ENCODE data around the gene DOCK9. TPM values are rescaled to one million over a fixed set of nuclear protein-coding genes. Genes with fewer than 3 reads are reported as not detected.

DOCK9 gene
- total RNA-seq, 2 experiments from 2014 or later, result 33.4 to 36.9 TPM

DNA sequence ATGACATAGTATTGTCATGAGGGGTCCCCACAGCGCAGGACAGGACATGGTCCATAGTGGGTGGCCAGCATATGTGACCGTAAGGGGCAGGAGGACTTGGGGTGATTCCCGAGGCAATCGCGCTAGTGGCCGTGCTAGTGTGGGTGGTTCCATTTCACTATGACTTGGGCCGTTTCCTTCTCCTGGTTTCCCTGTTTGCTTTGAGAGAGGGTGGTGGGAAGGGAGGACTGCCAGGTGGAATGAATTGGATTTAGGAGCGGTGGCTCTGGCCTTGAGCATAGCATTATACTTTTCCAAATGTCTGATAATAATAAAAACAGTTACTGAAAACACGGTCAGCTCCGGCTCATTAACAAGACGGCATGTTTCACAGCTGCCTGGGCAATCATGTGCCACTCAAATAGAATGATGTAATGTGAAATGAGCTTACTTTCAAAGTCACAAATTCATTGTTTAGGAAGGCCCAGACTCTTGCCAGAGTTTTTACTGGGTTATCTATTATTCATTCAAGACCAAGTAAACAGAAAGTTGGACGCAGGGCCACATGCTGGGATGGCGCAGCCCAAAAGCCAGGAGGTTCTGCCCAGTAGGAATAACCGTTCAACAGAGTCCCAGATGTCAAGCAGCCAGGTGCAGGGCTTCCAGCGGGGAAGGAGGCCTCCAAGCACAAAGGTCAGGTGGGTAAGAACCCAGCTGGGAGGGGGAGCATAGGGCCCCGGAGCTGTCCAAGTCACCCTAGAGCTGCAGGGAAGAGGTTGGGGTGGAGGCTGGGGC is 205.8 kb downstream of the DOCK9 start:
- ChIA-PET POLR2A (no interaction called here), CTCF (interaction anchor here (1.9 kb wide), 1 partner anchor 11 kb away, joined by 5 read pairs; no protein-coding TSS in a partner anchor)
- Mint-ChIP-seq H3K27ac (no peak overlapping the region), H3K4me3 (no peak overlapping the region), H3K9me3 (no peaks in the 10 kb centered on the region), H3K4me1 (ENCODE audit: low read depth) (no peaks in the 10 kb centered on the region), H3K27me3 (no peaks in the 10 kb centered on the region), H3K36me3 (ENCODE audit: low read depth) (no peaks in the 10 kb centered on the region)
- intact Hi-C loops (cut with micrococcal nuclease), result no loop called here
- TF ChIP-seq, protein P1, sequence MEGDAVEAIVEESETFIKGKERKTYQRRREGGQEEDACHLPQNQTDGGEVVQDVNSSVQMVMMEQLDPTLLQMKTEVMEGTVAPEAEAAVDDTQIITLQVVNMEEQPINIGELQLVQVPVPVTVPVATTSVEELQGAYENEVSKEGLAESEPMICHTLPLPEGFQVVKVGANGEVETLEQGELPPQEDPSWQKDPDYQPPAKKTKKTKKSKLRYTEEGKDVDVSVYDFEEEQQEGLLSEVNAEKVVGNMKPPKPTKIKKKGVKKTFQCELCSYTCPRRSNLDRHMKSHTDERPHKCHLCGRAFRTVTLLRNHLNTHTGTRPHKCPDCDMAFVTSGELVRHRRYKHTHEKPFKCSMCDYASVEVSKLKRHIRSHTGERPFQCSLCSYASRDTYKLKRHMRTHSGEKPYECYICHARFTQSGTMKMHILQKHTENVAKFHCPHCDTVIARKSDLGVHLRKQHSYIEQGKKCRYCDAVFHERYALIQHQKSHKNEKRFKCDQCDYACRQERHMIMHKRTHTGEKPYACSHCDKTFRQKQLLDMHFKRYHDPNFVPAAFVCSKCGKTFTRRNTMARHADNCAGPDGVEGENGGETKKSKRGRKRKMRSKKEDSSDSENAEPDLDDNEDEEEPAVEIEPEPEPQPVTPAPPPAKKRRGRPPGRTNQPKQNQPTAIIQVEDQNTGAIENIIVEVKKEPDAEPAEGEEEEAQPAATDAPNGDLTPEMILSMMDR (IDR thresholded peaks at IDR 0.05), result no peak
- ATAC-seq, result no peak
- no peak for DNase-seq

GRCh38 chr13:98769736-98770135 is 208.1 kb downstream of the DOCK9 start:
- intact Hi-C loops (cut with micrococcal nuclease), result no loop called here
- H3K4me3 Mint-ChIP-seq, result no peak overlapping the region
- H3K4me1 Mint-ChIP-seq (ENCODE audit: low read depth), result no peaks in the 10 kb centered on the region
- no peaks in the 10 kb centered on the region for H3K36me3 Mint-ChIP-seq (ENCODE audit: low read depth)
- no peaks in the 10 kb centered on the region for H3K27me3 Mint-ChIP-seq
- H3K9me3 Mint-ChIP-seq, result no peaks in the 10 kb centered on the region
- ATAC-seq (no peak), DNase-seq (no peak)
- TF ChIP-seq, protein P1 (IDR thresholded peaks at IDR 0.05), result no peak
- CTCF ChIA-PET, result no interaction called here
- POLR2A ChIA-PET, result no interaction called here
- no peak overlapping the region for H3K27ac Mint-ChIP-seq

DNA sequence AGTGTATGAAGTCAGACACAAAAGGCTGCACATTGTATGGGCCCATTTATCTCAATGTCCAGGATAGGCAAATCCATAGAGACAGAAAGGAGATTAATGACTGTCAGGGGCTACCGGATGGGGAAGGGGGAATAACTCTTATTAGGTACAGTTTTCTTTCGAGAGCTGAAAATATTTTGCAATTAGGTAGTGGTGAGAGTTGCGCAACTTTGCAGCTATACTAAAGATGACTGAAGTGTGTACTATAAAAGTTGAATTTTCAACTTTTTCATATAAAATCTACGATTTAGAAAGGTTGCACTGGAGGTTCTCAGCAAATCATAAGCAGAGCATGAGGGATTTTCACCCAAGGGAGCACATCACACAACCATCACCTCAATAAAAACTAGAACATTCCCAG is 209.3 kb downstream of the DOCK9 start:
- no peak overlapping the region for H3K27ac Mint-ChIP-seq
- ChIA-PET POLR2A (no interaction called here), CTCF (no interaction called here)
- TF ChIP-seq, protein P1 (IDR thresholded peaks at IDR 0.05), result no peak
- H3K36me3 Mint-ChIP-seq (ENCODE audit: low read depth), result no peaks in the 10 kb centered on the region
- DNase-seq, result no peak
- intact Hi-C loops (cut with micrococcal nuclease), result no loop called here
- H3K4me3 Mint-ChIP-seq, result no peak overlapping the region
- ATAC-seq, result no peak
- H3K9me3 Mint-ChIP-seq, result no peaks in the 10 kb centered on the region
- no peaks in the 10 kb centered on the region for H3K27me3 Mint-ChIP-seq
- H3K4me1 Mint-ChIP-seq (ENCODE audit: low read depth), result no peaks in the 10 kb centered on the region

- no peak for ATAC-seq
- CTCF ChIA-PET, result no interaction called here
Observed at GRCh38 chr13:98766697-98767096, 211.2 kb downstream of the DOCK9 start.

DNA sequence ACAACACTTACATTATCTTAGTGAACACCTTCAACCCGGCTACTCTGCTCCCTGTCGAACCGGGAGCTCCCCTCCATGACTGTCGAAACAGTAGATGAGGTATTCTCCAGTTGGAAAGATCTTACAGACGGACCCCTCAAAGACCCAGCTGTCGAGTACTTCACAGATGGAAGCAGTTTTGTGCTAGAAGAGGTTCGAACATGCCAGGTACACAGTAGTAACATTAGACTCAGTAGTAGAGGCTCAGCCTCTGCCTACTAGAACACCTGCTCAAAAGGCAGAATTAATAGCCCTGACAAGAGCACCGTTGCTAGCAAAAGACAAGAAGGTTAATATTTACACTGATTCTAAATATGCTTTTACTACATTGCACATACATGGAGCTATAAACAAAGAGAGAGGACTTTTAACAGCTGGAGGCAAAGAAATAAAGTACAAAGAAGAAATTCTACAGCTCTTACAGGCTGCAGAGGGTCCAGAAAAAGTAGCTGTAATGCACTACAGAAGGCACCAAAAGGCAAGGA is 211.8 kb downstream of the DOCK9 start:
- POLR2A ChIA-PET, result no interaction called here
- H3K36me3 Mint-ChIP-seq (ENCODE audit: low read depth), result no peaks in the 10 kb centered on the region

More at GRCh38 chr13:98766697-98767096, 211.2 kb downstream of the DOCK9 start:
- Mint-ChIP-seq H3K4me3 (no peak overlapping the region), H3K27me3 (peaks cover 2% of the 10 kb centered on the region), H3K4me1 (ENCODE audit: low read depth) (no peaks in the 10 kb centered on the region), H3K36me3 (ENCODE audit: low read depth) (no peaks in the 10 kb centered on the region), H3K9me3 (no peaks in the 10 kb centered on the region), H3K27ac (no peak overlapping the region)
- POLR2A ChIA-PET, result no interaction called here
- TF ChIP-seq, protein P1 (IDR thresholded peaks at IDR 0.05), result no peak
- intact Hi-C loops (cut with micrococcal nuclease), result no loop called here
- DNase-seq, result no peak

More for the DNA sequence above, 211.8 kb downstream of the DOCK9 start:
- TF ChIP-seq, protein P1 (IDR thresholded peaks at IDR 0.05), result no peak
- ATAC-seq (no peak), DNase-seq (no peak)
- CTCF ChIA-PET, result no interaction called here
- no peaks in the 10 kb centered on the region for H3K4me1 Mint-ChIP-seq (ENCODE audit: low read depth)
- peaks cover 2% of the 10 kb centered on the region for H3K27me3 Mint-ChIP-seq
- intact Hi-C loops (cut with micrococcal nuclease), result no loop called here
- H3K4me3 Mint-ChIP-seq, result no peak overlapping the region
- no peaks in the 10 kb centered on the region for H3K9me3 Mint-ChIP-seq
- no peak overlapping the region for H3K27ac Mint-ChIP-seq

Measured in activated CD8-positive, alpha-beta T cell treated with anti-CD3 and anti-CD28 coated beads for 36 hours (primary cell).